HG03139 (cell line): Measurements from ENCODE around the gene CCNL2.
"Not testable (repeated sequence)": the region's sequence is repeated elsewhere in the genome, so short reads cannot be mapped to it uniquely, and the experiment has no call there.

Experiments used
- ATAC-seq: cut with Tn5 transposase; IDR thresholded peaks from one replicate; pipeline ENCODE4 v1.9.1; 2021; ENCODE audit not compliant: unreplicated experiment

Gene CCNL2

GRCh38 chr1:1419813-1420653, 20.9 kb upstream of the CCNL2 start:
- no peak for ATAC-seq

GRCh38 chr1:1419363-1419812, 20.3 kb upstream of the CCNL2 start:
- ATAC-seq: no peak

- ATAC-seq: no peak
Measured at GRCh38 chr1:1418464-1419362, 19.6 kb upstream of the CCNL2 start.

- ATAC-seq: not testable (repeated sequence)
Measured at GRCh38 chr1:1417825-1418463, 18.8 kb upstream of the CCNL2 start.

- not testable (repeated sequence) for ATAC-seq
Measured at GRCh38 chr1:1417396-1417795, 18.3 kb upstream of the CCNL2 start.

- no peak for ATAC-seq
Measured at GRCh38 chr1:1415751-1416150, 16.6 kb upstream of the CCNL2 start.

GRCh38 chr1:1412311-1412902, 13.3 kb upstream of the CCNL2 start:
- ATAC-seq: not testable (repeated sequence)

GRCh38 chr1:1411626-1412025, 12.5 kb upstream of the CCNL2 start:
- no peak for ATAC-seq

- not testable (repeated sequence) for ATAC-seq
Measured at GRCh38 chr1:1410238-1410637, 11.1 kb upstream of the CCNL2 start.

- peak; percentile 22 for ATAC-seq
Measured at GRCh38 chr1:1407636-1408318, 8.6 kb upstream of the CCNL2 start.

- ATAC-seq: peak; percentile 85
Measured at GRCh38 chr1:1406821-1407635, 7.9 kb upstream of the CCNL2 start, which contains the start of gene MRPL20. MRPL20 (minus strand) TSS chr1:1407293; CDS start chr1:1407217, 76 bp downstream.

- ATAC-seq: no peak
Measured at GRCh38 chr1:1406101-1406820, 7.1 kb upstream of the CCNL2 start.

- no peak for ATAC-seq
Measured at GRCh38 chr1:1403653-1404052, 4.5 kb upstream of the CCNL2 start.

- ATAC-seq: not testable (repeated sequence)
Measured at GRCh38 chr1:1402901-1403392, 3.8 kb upstream of the CCNL2 start.

- ATAC-seq: no peak
Measured at GRCh38 chr1:1402072-1402900, 3.2 kb upstream of the CCNL2 start.

GRCh38 chr1:1401457-1402010, 2.4 kb upstream of the CCNL2 start:
- ATAC-seq: no peak
